GM18907 (cell line): Measurements from ENCODE around the gene LRCH1.

ENCODE experiments used
- ATAC-seq: cut with Tn5 transposase; IDR thresholded peaks from one replicate; pipeline ENCODE4 v1.9.1; 2021; ENCODE audit warnings: mild to moderate bottlenecking, moderate library complexity; ENCODE audit not compliant: unreplicated experiment

Gene LRCH1

GRCh38 chr13:46612267-46612666 is 59.3 kb downstream of the LRCH1 start:
- ATAC-seq, result no peak

DNA sequence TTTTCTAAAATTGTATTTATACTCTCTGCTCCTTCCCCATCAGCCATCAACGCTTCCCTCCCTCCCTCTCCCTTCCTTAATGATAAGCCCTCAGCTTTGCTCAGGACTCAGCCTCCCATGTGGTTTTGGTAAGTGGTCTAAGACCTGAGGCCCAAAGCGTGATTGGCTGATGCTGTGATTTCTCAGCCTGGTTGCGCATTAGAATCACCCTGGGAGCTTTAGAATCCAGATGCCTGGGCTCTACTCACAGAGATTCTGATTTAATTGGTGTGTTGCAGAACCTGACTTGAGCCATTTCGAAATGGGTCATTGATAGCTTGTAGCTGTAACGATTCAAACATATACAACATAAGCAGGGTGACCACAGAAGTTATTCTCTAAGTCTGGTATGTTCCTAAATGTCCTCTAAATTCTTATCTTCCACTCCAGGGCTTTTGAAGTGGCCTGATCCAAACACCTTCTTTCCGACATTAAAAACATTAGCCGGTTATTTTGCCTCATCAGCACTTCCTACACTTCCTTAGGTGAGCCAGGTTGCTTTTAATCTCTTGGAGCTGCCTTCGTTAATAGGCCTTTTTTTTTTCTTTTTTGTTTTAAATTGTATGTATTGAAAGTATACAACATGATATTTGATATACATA is 60.6 kb downstream of the LRCH1 start:
- no peak for ATAC-seq

- no peak for ATAC-seq
Observed at GRCh38 chr13:46614582-46614981, 61.6 kb downstream of the LRCH1 start.

- no peak for ATAC-seq
Observed at GRCh38 chr13:46615888-46616531, 63.0 kb downstream of the LRCH1 start.

DNA sequence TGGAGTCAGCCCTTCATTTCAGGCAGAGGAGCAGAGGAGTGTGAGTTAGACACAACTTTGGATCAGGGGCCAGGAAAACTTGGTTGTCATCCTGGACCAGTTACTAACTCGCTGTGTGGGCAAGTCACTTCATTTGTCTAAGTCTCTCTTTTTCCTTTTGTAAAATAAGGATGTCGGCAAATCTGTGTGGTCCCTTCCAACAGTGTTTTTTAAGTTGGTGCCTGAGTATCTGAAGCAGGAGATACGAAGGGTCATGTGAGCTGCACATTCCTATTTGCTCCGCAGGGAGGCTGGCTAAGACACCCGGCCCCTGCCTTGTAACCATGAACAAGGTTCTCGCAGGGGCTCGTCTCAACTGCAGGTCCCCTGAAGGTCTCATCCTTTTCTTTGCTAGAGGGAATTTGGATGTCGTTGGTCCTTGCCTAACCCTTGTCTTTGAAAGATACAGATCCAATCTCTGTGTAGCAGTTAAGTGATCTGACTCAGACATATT is 64.3 kb downstream of the LRCH1 start:
- no peak for ATAC-seq

DNA sequence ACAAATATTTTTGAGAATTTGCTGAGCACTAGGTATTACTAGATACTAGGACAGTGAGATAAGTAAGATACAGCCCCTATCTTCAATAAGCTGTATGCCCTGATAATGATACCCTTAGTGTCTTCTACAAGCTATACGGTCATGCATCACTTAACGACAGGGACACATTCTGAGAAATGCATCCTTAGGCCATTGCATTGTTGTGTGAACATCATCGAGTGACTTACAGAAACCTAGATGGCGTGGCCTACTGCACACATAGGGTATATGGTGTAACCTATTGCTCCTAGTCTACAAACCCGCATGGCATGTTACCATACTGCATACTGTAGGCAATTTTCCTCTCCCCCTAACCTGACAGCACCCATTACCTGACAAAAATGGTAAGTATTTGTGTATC is 64.9 kb downstream of the LRCH1 start:
- no peak for ATAC-seq

- no peak for ATAC-seq
Observed at GRCh38 chr13:46618694-46619254, 65.8 kb downstream of the LRCH1 start.

GRCh38 chr13:46620029-46620428 is 67.1 kb downstream of the LRCH1 start:
- ATAC-seq, result no peak

DNA sequence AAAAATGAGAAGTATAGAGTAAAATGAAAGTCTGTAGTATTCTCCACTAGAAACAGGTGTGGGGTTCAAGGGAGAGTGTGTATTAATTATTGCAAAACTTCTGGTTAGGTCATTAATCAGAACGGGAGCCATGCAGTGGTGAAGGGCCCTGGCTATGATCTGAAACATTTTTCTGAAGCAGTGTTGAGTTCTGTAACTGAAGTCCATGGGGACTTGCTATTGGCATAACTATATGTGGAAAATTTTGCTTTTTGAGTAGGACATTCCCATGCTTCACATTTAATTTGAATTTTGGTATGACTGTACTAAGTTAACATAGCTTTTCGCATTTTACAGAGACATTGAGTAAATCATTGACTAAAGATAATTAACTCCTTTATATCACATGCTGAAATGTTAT is 67.5 kb downstream of the LRCH1 start:
- no peak for ATAC-seq

GRCh38 chr13:46621133-46621532 is 68.2 kb downstream of the LRCH1 start:
- no peak for ATAC-seq

GRCh38 chr13:46621792-46622629 is 69.0 kb downstream of the LRCH1 start:
- no peak for ATAC-seq

- no peak for ATAC-seq
Observed at GRCh38 chr13:46622630-46623256, 69.8 kb downstream of the LRCH1 start.

GRCh38 chr13:46624353-46624752 is 71.4 kb downstream of the LRCH1 start:
- peak; percentile 38 for ATAC-seq

DNA sequence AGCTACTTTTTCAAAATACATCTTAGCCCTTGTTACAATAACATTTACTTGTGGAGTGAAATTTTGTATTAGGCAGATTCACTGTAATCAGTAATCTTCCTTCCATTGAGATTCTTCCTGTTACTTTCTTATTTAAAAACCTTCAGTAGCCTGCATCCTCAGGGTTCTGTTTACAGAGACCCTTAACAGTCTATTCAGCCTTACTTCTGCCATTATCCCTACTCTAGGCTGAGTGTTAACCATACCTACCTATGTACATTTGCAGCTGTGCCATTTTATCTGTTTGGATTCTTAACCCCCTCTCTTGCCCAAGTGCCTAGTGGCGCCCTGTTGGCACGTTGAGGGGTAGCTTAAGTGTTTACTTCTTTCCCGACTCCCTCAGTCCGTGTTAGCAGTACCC is 71.9 kb downstream of the LRCH1 start:
- ATAC-seq, result no peak

DNA sequence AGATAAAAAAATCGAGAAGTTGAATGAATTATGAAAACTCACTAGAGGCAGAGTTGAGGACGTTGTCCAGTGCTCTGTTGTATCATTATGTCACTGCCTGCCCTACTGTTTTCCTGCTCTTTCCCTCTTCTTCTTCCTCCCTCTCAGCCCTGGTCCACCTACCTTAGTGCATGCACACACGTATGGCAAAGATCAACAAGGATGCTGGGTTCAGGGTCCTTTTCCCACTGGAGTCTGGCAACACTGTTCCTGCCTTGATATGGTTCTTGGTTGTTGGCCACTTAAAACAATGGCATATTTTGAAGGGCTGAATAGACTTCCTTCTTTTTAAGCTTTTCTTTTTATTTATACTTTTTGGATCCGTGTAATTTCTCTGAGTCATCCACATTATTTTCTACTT is 74.5 kb downstream of the LRCH1 start:
- ATAC-seq, result no peak

- ATAC-seq, result no peak
Observed at GRCh38 chr13:46628622-46629365, 75.8 kb downstream of the LRCH1 start.

- ATAC-seq, result no peak
Observed at GRCh38 chr13:46629811-46630413, 76.9 kb downstream of the LRCH1 start.

- ATAC-seq, result no peak
Observed at GRCh38 chr13:46630431-46631178, 77.6 kb downstream of the LRCH1 start.

- no peak for ATAC-seq
Observed at GRCh38 chr13:46631179-46631542, 78.2 kb downstream of the LRCH1 start.
